ENCODE results near the gene RAB3C.

The RAB3C gene

GRCh38 chr5:58737671-58738070 lies 154.8 kb downstream of the RAB3C start:
- DNase-seq: no peak

- DNase-seq: no peak
Observed at GRCh38 chr5:58738336-58738735, 155.5 kb downstream of the RAB3C start.

GRCh38 chr5:58739051-58739450 lies 156.2 kb downstream of the RAB3C start:
- DNase-seq: no peak

GRCh38 chr5:58740956-58741355 lies 158.1 kb downstream of the RAB3C start:
- no peak for DNase-seq

GRCh38 chr5:58745350-58745749 lies 162.5 kb downstream of the RAB3C start:
- DNase-seq: no peak

- no peak for DNase-seq
Observed at GRCh38 chr5:58746321-58746720, 163.4 kb downstream of the RAB3C start.

GRCh38 chr5:58750036-58750435 lies 167.2 kb downstream of the RAB3C start:
- DNase-seq: no peak

GRCh38 chr5:58751222-58751837 lies 168.5 kb downstream of the RAB3C start:
- DNase-seq: no peak

- DNase-seq: no peak
Observed at GRCh38 chr5:58752104-58752503, 169.2 kb downstream of the RAB3C start.

GRCh38 chr5:58753446-58753845 lies 170.6 kb downstream of the RAB3C start:
- no peak for DNase-seq

- no peak for DNase-seq
Observed at GRCh38 chr5:58754250-58754649, 171.4 kb downstream of the RAB3C start.

GRCh38 chr5:58755397-58755796 lies 172.5 kb downstream of the RAB3C start:
- no peak for DNase-seq

GRCh38 chr5:58759745-58760144 lies 176.9 kb downstream of the RAB3C start:
- no peak for DNase-seq

- no peak for DNase-seq
Observed at GRCh38 chr5:58760222-58760621, 177.3 kb downstream of the RAB3C start.

GRCh38 chr5:58761407-58761806 lies 178.5 kb downstream of the RAB3C start:
- no peak for DNase-seq

- no peak for DNase-seq
Observed at GRCh38 chr5:58763390-58763789, 180.5 kb downstream of the RAB3C start.

GRCh38 chr5:58764199-58764598 lies 181.3 kb downstream of the RAB3C start:
- no peak for DNase-seq

- DNase-seq: no peak
Observed at GRCh38 chr5:58765058-58765457, 182.2 kb downstream of the RAB3C start.

GRCh38 chr5:58767104-58767503 lies 184.2 kb downstream of the RAB3C start:
- no peak for DNase-seq

- no peak for DNase-seq
Observed at GRCh38 chr5:58770136-58770535, 187.3 kb downstream of the RAB3C start.

- DNase-seq: no peak
Observed at GRCh38 chr5:58771796-58772195, 188.9 kb downstream of the RAB3C start.

GRCh38 chr5:58773744-58774441 lies 191.0 kb downstream of the RAB3C start:
- DNase-seq: no peak

GRCh38 chr5:58774937-58775336 lies 192.1 kb downstream of the RAB3C start:
- no peak for DNase-seq

GRCh38 chr5:58775701-58776262 lies 192.9 kb downstream of the RAB3C start:
- DNase-seq: no peak

- no peak for DNase-seq
Observed at GRCh38 chr5:58776559-58776958, 193.7 kb downstream of the RAB3C start.

Data from activated CD4-positive, alpha-beta T cell treated with anti-CD3 and anti-CD28 coated beads, Interleukin-2, amount 50 U/mL, for 1 hour (primary cell).